ENCODE data around the gene IL17B.

Gene IL17B

GRCh38 chr5:149415066-149415967, 36.2 kb upstream of the IL17B start:
- no peak for DNase-seq (ENCODE audit: extremely low read depth in 1 of 2, low read depth in 1 of 2)

GRCh38 chr5:149414405-149415065, 35.4 kb upstream of the IL17B start:
- no peak for DNase-seq (ENCODE audit: extremely low read depth in 1 of 2, low read depth in 1 of 2)

DNA sequence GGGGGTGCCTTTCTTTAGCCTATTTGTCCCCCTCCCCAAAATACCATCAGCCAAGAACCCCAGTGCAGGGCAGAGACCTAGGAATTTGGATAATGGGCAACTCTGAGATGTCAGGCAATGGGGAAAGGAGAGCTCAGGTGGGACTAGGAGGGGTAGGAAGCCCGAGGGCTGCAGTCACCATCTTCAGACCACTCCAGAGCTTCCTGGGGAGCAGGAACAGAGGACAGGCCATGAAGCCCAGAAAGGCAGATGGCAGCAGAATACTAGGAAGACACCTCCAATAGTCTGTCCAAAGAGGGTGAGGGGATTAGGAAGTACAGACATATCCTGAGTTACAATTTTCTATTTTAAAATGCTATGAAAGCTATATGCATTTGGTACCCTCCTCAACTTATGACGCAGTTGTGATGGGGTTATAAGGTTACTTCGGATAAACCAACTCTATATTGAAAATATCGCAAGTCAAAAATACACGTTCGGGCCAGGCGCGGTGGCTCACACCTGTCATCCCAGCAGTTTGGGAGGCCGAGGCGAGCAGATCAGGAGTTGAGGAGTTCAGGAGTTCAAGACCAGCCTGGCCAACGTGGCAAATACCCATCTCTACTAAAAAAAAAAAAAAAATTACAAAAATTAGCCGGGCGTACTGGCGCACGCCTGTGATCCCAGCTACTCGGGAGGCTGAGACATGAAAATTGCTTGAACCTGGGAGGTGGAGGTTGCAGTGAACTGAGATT, 34.6 kb upstream of the IL17B start:
- no peak for DNase-seq (ENCODE audit: extremely low read depth in 1 of 2, low read depth in 1 of 2)

DNA sequence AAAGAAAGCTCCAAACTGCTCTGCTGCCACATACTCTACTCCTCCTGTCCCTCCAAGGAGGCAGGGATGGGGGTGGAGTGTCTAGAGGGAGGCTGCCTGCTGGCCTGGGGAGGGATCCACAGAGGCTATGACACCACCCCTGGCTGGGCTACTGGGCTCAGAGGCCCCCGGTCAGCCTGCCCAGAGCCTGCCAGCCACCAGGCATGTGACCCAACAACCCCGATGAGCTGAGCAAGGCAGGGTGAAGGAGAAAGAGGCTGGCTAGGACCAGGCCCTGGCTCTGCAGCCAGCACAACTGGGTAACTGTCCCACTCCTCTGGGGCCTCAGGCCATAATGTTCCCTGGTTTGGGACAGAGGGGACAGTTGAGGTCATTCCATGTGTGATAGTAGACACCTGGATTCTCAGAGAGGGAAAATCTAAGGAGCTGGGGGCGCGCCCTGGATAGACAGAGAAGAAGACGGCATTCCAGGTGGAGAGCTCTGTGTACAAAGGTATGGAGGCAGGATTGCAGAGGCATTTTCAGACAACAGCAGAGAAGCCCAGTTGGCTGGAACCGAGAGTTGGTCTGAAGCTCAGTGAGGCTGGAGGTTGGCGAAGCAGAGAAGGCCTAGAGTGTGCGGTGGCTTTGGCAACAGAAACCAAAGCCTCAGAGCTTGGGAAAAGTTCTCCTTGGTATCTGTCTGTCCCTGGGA, 33.8 kb upstream of the IL17B start:
- DNase-seq (ENCODE audit: extremely low read depth in 1 of 2, low read depth in 1 of 2): no peak

DNA sequence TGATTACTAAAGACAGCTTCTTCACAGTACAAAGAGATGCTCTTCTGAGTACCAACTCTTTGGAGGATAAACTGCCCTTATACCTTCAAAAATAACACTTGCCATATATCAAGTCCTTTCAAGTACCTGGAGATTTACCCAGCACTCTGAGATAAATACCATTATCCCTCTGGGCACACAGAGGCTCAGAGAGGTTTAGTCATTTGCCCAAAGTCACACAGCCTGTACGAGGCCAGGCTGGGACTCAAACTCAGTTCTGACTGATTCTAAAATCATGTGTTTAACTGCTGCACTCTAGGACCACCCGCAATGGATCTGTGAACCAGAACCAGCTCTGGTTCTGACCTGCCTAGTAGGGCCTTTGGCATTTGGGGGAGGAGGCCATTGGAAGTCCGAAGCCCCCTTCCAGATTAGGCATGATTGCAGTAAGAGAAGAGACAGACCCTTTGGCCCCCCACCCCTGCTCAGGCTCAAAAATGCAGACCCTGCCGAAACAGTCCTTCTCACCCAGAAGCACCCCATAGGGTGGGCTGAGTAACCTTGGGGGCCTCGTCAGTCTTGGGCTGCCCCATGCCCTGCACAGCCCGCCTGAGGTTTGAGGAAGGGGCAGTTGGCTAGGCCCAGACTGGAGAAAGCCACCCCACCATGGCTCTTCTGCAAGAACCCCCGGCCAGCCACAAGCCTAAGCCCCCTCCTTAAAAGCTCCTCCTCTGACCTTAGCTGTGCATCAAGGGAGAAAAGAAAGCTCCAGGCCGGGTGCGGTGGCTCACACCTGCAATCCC, 32.8 kb upstream of the IL17B start:
- no peak for DNase-seq (ENCODE audit: extremely low read depth in 1 of 2, low read depth in 1 of 2)

GRCh38 chr5:149410721-149411432, 31.8 kb upstream of the IL17B start:
- DNase-seq (ENCODE audit: extremely low read depth in 1 of 2, low read depth in 1 of 2): no peak

- no peak for DNase-seq (ENCODE audit: extremely low read depth in 1 of 2, low read depth in 1 of 2)
Measured at GRCh38 chr5:149410071-149410470, 31.0 kb upstream of the IL17B start.

DNA sequence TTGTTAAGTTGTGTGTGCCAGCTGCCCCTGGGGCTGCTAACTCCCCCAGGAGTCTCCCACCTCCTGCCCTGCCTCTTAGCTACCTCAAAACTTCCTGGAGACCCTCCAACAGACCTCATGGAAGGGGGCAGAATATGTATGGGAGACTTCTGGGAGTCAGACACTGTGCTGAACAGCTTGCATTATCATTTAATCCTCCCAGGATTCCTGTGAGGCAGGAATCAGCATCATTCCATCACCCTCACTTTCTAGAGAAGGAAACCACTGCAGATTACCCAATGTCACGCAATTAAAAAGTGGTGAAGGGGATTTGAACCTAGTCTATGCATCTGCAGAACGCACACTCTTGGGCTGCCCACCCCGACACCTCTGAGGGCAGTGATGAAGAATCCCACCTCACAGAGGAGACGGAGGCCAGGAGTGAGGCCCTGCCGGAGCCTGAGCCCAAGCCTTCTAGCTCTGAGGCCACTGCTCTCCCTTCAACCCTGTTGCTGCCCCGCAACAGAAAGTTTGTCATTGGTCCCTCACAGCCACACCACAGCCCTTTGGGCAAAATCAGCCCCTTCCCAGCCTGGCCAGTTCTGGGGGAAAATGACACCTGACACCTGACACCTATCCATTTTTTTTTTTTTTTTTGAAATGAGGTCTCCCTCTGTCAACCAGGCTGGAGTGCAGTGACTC, 30.3 kb upstream of the IL17B start:
- DNase-seq (ENCODE audit: extremely low read depth in 1 of 2, low read depth in 1 of 2): no peak

DNA sequence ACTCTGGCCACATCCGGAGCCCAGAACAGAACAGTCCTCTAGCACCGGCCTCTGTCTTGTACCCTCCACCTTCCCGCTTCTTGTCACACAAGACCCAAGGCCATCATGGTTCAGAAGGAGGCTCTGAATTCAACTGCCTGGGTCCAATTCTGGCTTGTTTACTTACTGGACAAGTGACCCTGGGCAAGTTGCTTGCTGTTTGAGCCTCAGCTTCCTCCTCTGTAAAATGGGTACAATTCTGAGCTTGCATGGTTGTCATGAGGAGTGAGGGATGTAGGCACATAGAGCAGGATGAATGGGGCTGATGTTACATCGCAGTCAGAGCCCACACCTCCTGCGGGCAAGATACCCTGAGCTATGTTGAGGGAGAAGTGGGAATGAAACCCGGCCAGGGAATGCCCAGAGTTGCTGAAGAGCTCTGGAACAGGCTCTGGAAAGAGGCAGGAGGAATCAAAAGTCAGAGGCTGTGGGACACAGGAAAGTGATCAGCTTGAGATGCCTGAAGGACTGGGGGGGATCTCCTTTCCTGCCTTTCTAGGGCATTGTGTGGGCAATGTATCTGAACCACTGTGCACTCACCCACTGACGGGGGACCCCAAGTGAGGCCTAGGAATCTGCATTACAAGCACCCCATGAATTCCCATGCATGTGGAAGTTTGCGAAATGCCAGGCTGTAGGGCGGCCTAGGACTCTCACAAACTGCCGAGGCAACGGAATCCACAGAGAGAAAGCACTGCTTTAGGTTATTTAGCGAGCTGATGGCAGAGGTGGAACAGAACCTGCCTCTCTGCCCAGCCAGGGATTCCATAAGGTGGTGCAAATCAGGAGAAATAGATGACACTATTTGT, 29.4 kb upstream of the IL17B start:
- no peak for DNase-seq (ENCODE audit: extremely low read depth in 1 of 2, low read depth in 1 of 2)

GRCh38 chr5:149407323-149408251, 28.5 kb upstream of the IL17B start:
- no peak for DNase-seq (ENCODE audit: extremely low read depth in 1 of 2, low read depth in 1 of 2)

- DNase-seq (ENCODE audit: extremely low read depth in 1 of 2, low read depth in 1 of 2): no peak
Measured at GRCh38 chr5:149406979-149407306, 27.9 kb upstream of the IL17B start.

GRCh38 chr5:149406203-149406978, 27.3 kb upstream of the IL17B start:
- no peak for DNase-seq (ENCODE audit: extremely low read depth in 1 of 2, low read depth in 1 of 2)

DNA sequence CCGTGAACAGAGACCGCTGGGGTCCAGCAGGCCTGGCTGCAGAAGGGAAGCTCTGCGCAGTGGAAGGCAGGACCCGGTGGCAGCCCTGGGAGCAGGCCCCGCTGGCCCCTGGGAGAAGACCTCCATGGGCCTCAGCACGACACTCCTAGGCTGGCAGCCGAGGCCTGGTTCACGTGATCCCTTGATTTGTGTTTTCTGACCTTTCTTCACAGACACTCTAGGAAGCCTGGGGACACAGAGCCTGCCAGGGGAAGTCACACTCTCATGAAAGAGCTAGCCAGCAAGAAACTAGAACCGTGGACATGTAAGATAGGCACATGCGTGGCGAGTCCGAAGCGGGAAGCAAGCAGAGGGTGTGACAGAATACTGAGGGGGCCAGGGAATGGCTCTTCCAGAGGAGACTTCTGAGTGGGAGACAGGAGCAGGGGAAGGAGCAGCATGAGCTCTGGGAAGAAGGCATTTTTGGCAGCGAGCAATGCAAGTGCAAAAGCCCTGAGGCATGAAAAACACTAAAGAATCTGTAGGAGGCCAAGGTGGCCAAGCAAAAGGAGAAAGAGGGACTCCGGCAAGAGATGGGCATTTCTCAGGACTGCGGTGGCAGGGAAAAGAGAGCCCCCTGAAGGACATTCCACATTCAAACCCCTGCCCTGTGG, 26.6 kb upstream of the IL17B start:
- no peak for DNase-seq (ENCODE audit: extremely low read depth in 1 of 2, low read depth in 1 of 2)

- no peak for DNase-seq (ENCODE audit: extremely low read depth in 1 of 2, low read depth in 1 of 2)
Measured at GRCh38 chr5:149404746-149405549, 25.9 kb upstream of the IL17B start.
